Gastrocnemius medialis (tissue), 4 donors: ENCODE measurements around the gene PTAFR. TPM values are rescaled to one million over a fixed set of nuclear protein-coding genes. Genes with fewer than 3 reads are reported as not detected.

Experiments used
- ATAC-seq, 2 donors: fragments of 150-250 bp; one replicate each; pipeline ENCODE4 v1.9.1; 2016
- DNase-seq, 2 donors: peaks; one replicate each; pipeline ENCODE4 v3.0.0-alpha.2; 2019
- H3K27ac ChIP-seq, 4 donors: fragments of 200-600 bp; sonication (generic); 1 replicate in 1 of 4; 2 replicates in 3 of 4; pipeline ENCODE4 v1.5.1; 2016 to 2018; ENCODE audit warnings: mild to moderate bottlenecking in 2 of 4, moderate library complexity in 1 of 4
- H3K27me3 ChIP-seq, 3 donors: fragments of 200-600 bp; sonication (generic) in 2 of 3; 1 replicate in 1 of 3; 2 replicates in 2 of 3; pipeline versions ENCODE4 v1.5.1 to v1.6.0; 2016 to 2019; ENCODE audit warnings: mild to moderate bottlenecking in 1 of 3, moderate library complexity in 1 of 3
- H3K36me3 ChIP-seq, 2 donors: fragments of 200-600 bp; sonication (generic) in 1 of 2; one replicate each; pipeline ENCODE4 v1.5.1; 2017 to 2018
- H3K4me1 ChIP-seq, 2 donors: fragments of 200-600 bp; sonication (generic) in 1 of 2; one replicate each; pipeline ENCODE4 v1.5.1; 2016 to 2017; ENCODE audit warnings: mild to moderate bottlenecking in 2 of 2
- H3K4me3 ChIP-seq, 4 donors: fragments of 200-600 bp; sonication (generic) in 3 of 4; 1 replicate in 1 of 4; 2 replicates in 3 of 4; pipeline ENCODE4 v1.5.1; 2016 to 2019; ENCODE audit warnings: mild to moderate bottlenecking in 2 of 4
- H3K9me3 ChIP-seq, 3 donors: fragments of 200-600 bp; sonication (generic) in 2 of 3; 1 replicate in 1 of 3; 2 replicates in 2 of 3; pipeline ENCODE4 v1.5.1; 2016 to 2019
- POLR2A ChIP-seq, 2 donors: fragments of 450-650 bp; IDR thresholded peaks; one replicate each; pipeline ENCODE4 v1.6.1; 2017; ENCODE audit warnings: antibody characterized with exemption in 2 of 2, mild to moderate bottlenecking in 2 of 2, moderate library complexity in 2 of 2
- in situ Hi-C, 4 donors: fragments of 200-750 bp; cut with MboI; loops; one replicate each; pipeline versions ENCODE4 v1.15.0 to v1.8.0; 2017; ENCODE audit warnings: low sequenced_read_pairs in 4 of 4
- intact Hi-C: fragments of 100-400 bp; cut with DNase I; formaldehyde crosslinking; loops from one replicate; pipeline ENCODE4 v1.15.1; 2023; ENCODE audit warnings: low total_unique reads
- total RNA-seq, 4 donors: library from RNA; depleted of rRNA; stranded (reverse); fragments of >200 nt; gene quantifications; one replicate each; pipeline versions ENCODE4 v1.1.0 to v1.2.3, GENCODE V29; 2016
- TF ChIP-seq, protein P1 (sequence below), 5 experiments: fragments of 450-650 bp in 3 of 5; fragments of 200-600 bp in 2 of 5; sonication (generic) in 2 of 5; IDR thresholded peaks in 4 of 5; conservative IDR thresholded peaks in 1 of 5; 1 replicate in 4 of 5; 2 replicates in 1 of 5; pipeline ENCODE4 v1.5.1; 2016 to 2019; ENCODE audit warnings: antibody characterized with exemption in 5 of 5, mild to moderate bottlenecking in 3 of 5, moderate library complexity in 3 of 5

PTAFR gene
- total RNA-seq, 4 donors from 2014 or later = 0.76 to 1.5 (median 0.97) TPM

DNA sequence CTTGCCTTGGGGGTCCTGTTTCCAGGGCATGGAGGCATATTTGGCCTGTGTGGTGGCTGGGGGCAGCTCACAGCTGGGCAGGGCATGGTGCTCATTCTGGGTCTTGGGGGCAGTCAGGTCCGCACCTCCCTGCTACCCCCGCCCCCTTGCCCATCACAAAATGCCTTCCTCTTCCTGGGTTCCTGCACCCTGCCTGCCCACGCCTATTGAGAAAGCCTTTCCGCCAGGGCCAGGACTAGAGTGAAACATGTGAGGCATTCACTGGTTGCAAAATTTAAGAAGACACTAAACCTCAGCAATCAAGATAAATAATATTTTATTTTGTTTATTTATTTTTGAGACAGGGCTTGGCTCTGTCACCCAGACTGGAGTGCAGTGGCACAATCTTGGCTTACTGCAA, 19.7 kb downstream of the PTAFR start:
- ATAC-seq (no peak), DNase-seq (peak in 1 of 2 donors; percentile 16)
- TF ChIP-seq, protein P1, sequence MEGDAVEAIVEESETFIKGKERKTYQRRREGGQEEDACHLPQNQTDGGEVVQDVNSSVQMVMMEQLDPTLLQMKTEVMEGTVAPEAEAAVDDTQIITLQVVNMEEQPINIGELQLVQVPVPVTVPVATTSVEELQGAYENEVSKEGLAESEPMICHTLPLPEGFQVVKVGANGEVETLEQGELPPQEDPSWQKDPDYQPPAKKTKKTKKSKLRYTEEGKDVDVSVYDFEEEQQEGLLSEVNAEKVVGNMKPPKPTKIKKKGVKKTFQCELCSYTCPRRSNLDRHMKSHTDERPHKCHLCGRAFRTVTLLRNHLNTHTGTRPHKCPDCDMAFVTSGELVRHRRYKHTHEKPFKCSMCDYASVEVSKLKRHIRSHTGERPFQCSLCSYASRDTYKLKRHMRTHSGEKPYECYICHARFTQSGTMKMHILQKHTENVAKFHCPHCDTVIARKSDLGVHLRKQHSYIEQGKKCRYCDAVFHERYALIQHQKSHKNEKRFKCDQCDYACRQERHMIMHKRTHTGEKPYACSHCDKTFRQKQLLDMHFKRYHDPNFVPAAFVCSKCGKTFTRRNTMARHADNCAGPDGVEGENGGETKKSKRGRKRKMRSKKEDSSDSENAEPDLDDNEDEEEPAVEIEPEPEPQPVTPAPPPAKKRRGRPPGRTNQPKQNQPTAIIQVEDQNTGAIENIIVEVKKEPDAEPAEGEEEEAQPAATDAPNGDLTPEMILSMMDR (IDR thresholded peaks at IDR 0.05 in 4 of 5, conservative IDR thresholded peaks at IDR 0.05 in 1 of 5) = no peak
- intact Hi-C loops = no loop called here
- Histone ChIP-seq H3K27ac (no peak overlapping the region), H3K36me3 (no peaks in the 10 kb centered on the region), H3K9me3 (no peaks in the 10 kb centered on the region), H3K27me3 (no peaks in the 10 kb centered on the region), H3K4me3 (no peak overlapping the region), H3K4me1 (no peaks in the 10 kb centered on the region)
- in situ Hi-C loops = no loop called here

DNA sequence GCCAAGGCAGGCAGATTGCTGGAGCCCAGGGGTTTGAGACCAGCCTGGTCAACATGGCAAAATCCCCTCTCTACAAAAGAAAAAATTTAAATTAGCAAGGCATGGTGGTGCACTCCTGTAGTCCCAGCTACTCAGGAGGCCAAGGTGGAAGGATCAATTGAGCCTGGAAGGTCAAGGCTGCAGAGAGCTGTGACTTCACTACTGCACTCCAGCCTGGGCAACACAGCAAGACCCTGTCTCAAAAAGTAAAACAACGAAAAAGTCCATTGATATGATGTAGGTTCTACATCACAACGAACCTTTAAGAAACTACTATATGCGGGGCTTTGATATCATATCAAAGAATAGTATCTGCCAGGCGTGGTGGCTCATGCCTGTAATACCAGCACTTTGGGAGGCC, 20.9 kb downstream of the PTAFR start:
- H3K4me1 ChIP-seq = no peaks in the 10 kb centered on the region
- DNase-seq = no peak
- intact Hi-C loops = no loop called here

DNA sequence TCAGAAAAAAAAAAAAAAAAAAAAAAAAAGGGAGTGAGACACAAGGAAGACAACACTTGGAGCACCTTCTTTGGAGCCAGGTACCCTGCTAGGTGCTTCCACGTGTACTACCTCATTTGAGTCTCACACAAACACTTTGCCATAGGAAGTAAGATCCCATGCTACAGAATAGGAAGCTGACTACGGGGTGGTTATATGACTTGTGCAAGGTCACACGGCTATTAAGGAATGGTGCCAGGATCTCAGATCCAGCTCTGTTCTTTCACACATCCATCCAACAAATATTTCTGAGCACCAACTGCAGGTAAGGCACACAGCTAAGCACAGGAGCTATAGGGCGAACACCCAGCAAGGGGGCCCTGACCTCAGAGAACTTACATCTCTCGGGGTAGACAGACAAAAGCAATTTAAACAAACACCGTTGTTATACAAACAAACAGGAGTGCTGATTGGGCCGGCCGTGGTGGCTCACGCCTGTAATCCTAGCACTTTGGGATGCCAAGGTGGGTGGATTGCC, 22.4 kb downstream of the PTAFR start:
- in situ Hi-C loops (no loop called here), intact Hi-C loops (no loop called here)
- no peaks in the 10 kb centered on the region for H3K9me3 ChIP-seq
- no peak for TF ChIP-seq POLR2A (IDR thresholded peaks at IDR 0.05)
- TF ChIP-seq, protein P1 (IDR thresholded peaks at IDR 0.05 in 4 of 5, conservative IDR thresholded peaks at IDR 0.05 in 1 of 5) = no peak
- H3K27me3 ChIP-seq = no peaks in the 10 kb centered on the region
- DNase-seq (no peak), ATAC-seq (no peak)
- H3K36me3 ChIP-seq = no peaks in the 10 kb centered on the region
- H3K4me1 ChIP-seq = no peaks in the 10 kb centered on the region
- no peak overlapping the region for H3K4me3 ChIP-seq
- peak overlapping the region in 1 of 4 donors; percentile 34 for H3K27ac ChIP-seq

More for the DNA sequence above, 20.9 kb downstream of the PTAFR start:
- no peaks in the 10 kb centered on the region for H3K9me3 ChIP-seq
- H3K4me3 ChIP-seq = no peak overlapping the region
- H3K27me3 ChIP-seq = no peaks in the 10 kb centered on the region
- no peaks in the 10 kb centered on the region for H3K36me3 ChIP-seq
- H3K27ac ChIP-seq = no peak overlapping the region
- in situ Hi-C loops = no loop called here
- ATAC-seq = no peak
- TF ChIP-seq POLR2A (IDR thresholded peaks at IDR 0.05) = no peak
- TF ChIP-seq, protein P1 (IDR thresholded peaks at IDR 0.05 in 4 of 5, conservative IDR thresholded peaks at IDR 0.05 in 1 of 5) = no peak

DNA sequence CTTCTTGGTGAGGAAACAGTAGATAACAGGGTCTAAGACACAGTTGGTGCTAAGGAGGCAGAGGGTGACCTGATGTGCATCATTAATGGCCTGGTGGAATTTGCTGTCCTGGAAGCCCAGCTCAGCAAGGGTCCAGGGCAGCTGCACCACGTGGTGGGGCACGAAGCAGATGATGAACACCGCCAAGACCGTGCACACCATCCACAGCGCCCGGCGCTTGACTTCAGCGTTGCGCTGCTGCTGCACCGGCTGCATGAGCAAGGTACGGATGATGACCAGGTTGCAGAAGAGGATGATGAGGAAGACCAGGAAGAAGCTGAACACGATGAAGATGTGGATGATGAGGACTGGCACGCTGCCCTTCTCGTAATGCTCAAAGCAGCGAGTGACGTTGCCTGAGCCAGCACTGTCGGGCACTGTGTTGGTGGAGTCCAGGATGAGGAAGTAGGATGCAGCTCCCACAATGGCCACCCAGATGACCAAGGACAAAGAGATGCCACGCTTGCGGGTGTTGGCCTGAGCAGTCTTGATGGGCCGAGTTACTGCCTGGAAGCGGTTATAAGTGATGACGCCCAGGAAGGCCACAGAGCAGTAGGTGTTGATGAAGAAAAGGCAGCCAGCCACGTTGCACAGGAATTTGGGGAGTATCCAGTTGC, 26.2 kb downstream of the PTAFR start:
- Histone ChIP-seq H3K36me3 (no peaks in the 10 kb centered on the region), H3K27me3 (no peaks in the 10 kb centered on the region), H3K4me3 (no peak overlapping the region), H3K9me3 (no peaks in the 10 kb centered on the region), H3K4me1 (no peaks in the 10 kb centered on the region), H3K27ac (no peak overlapping the region)
- no peak for DNase-seq
- in situ Hi-C loops (no loop called here), intact Hi-C loops (no loop called here)
- no peak for TF ChIP-seq POLR2A (IDR thresholded peaks at IDR 0.05)
- TF ChIP-seq, protein P1 (IDR thresholded peaks at IDR 0.05 in 4 of 5, conservative IDR thresholded peaks at IDR 0.05 in 1 of 5) = no peak
- ATAC-seq = no peak

DNA sequence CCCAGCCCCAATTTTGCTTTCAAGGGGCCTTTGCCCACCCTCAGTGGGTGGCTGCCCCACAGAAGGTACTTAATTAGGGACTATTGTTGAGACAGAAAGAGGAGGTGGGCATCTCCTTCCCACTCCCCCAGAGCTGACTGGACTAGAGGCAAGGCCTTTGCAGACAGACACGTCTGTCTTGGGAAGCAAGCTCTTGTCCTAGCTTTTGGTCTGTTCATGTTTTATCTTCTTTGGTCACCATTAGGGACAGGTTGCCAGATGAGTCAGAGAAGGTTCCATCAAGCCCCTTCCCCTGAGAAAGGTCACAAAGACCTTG, 27.7 kb downstream of the PTAFR start:
- intact Hi-C loops = no loop called here
- H3K27me3 ChIP-seq = no peaks in the 10 kb centered on the region
- H3K9me3 ChIP-seq = no peaks in the 10 kb centered on the region
- no peak overlapping the region for H3K27ac ChIP-seq
- DNase-seq = no peak
- H3K4me1 ChIP-seq = no peaks in the 10 kb centered on the region
- no peak for ATAC-seq
- no peaks in the 10 kb centered on the region for H3K36me3 ChIP-seq
- no peak overlapping the region for H3K4me3 ChIP-seq
- in situ Hi-C loops = no loop called here
- TF ChIP-seq POLR2A (IDR thresholded peaks at IDR 0.05) = no peak
